ENCODE measurements around the gene THAP2.
A peak's percentile ranks its signal among the peaks of the same experiment; 100 is the strongest.

DNA sequence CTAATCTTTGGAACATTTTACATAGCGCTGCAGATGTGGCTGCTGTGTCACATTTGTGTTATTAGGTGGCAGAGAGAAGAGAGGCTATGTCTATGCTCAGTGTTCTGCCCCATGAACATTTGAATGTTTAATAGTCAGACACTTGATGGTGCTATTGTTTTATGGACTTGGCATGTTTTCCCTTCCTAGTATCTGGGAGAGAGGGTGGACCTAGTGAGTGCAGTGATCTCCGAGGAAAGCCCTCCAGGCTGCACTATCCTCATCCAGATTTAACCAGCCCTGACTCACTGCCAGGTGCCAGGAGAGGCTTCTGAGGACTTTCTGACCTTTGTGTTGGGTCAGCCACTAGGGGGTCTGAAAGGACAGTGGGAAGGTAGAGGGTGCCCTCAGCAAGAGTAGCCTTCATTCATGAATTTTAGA is 24.8 kb upstream of the THAP2 start:
- TF ChIP-seq, protein P1, sequence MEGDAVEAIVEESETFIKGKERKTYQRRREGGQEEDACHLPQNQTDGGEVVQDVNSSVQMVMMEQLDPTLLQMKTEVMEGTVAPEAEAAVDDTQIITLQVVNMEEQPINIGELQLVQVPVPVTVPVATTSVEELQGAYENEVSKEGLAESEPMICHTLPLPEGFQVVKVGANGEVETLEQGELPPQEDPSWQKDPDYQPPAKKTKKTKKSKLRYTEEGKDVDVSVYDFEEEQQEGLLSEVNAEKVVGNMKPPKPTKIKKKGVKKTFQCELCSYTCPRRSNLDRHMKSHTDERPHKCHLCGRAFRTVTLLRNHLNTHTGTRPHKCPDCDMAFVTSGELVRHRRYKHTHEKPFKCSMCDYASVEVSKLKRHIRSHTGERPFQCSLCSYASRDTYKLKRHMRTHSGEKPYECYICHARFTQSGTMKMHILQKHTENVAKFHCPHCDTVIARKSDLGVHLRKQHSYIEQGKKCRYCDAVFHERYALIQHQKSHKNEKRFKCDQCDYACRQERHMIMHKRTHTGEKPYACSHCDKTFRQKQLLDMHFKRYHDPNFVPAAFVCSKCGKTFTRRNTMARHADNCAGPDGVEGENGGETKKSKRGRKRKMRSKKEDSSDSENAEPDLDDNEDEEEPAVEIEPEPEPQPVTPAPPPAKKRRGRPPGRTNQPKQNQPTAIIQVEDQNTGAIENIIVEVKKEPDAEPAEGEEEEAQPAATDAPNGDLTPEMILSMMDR (IDR thresholded peaks at IDR 0.05), result peak; percentile 49
- TF ChIP-seq, protein P2, sequence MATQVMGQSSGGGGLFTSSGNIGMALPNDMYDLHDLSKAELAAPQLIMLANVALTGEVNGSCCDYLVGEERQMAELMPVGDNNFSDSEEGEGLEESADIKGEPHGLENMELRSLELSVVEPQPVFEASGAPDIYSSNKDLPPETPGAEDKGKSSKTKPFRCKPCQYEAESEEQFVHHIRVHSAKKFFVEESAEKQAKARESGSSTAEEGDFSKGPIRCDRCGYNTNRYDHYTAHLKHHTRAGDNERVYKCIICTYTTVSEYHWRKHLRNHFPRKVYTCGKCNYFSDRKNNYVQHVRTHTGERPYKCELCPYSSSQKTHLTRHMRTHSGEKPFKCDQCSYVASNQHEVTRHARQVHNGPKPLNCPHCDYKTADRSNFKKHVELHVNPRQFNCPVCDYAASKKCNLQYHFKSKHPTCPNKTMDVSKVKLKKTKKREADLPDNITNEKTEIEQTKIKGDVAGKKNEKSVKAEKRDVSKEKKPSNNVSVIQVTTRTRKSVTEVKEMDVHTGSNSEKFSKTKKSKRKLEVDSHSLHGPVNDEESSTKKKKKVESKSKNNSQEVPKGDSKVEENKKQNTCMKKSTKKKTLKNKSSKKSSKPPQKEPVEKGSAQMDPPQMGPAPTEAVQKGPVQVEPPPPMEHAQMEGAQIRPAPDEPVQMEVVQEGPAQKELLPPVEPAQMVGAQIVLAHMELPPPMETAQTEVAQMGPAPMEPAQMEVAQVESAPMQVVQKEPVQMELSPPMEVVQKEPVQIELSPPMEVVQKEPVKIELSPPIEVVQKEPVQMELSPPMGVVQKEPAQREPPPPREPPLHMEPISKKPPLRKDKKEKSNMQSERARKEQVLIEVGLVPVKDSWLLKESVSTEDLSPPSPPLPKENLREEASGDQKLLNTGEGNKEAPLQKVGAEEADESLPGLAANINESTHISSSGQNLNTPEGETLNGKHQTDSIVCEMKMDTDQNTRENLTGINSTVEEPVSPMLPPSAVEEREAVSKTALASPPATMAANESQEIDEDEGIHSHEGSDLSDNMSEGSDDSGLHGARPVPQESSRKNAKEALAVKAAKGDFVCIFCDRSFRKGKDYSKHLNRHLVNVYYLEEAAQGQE (IDR thresholded peaks at IDR 0.05; ENCODE audit: insufficient read depth in 1 of 2, low read depth in 2 of 2, low read length in 1 of 2), result no peak
- no peak for TF ChIP-seq POLR2AphosphoS5 (IDR thresholded peaks at IDR 0.05; ENCODE audit: low read depth, low read length)
